PC-9 (cell line): ENCODE data around the gene LSR.

Experiments used
- CTCF ChIP-seq: fragments of 200-600 bp; sonication (generic); conservative IDR thresholded peaks from 2 replicates; pipeline ENCODE4 v1.6.1; 2017; ENCODE audit warnings: mixed run types, antibody characterized with exemption, mild to moderate bottlenecking, moderate library complexity
- EZH2 ChIP-seq: fragments of 200-600 bp; sonication (generic); IDR thresholded peaks from 2 replicates; pipeline ENCODE4 v1.8.0; 2017; ENCODE audit warnings: antibody characterized with exemption, low read depth

GRCh38 chr19:35247526-35248309, 1.1 kb upstream of the LSR start:
- TF ChIP-seq CTCF (peak; percentile 59), EZH2 (no peak)
